Spleen (tissue), 11 donors: ENCODE measurements around the gene SPRR2E. TPM values are rescaled to one million over a fixed set of nuclear protein-coding genes. Genes with fewer than 3 reads are reported as not detected.
"Not testable (repeated sequence)": the region's sequence is repeated elsewhere in the genome, so short reads cannot be mapped to it uniquely, and the experiment has no call there.

Experiments
- DNase-seq: peaks from one replicate; pipeline ENCODE4 v3.0.0-alpha.2; 2020
- H3K27ac ChIP-seq, 8 donors: fragments of 200-600 bp; sonication (generic) in 7 of 8; 1 replicate in 4 of 8; 2 replicates in 4 of 8; pipeline versions ENCODE4 v1.5.0 to v1.8.0; 2016 to 2021; ENCODE audit warnings: inconsistent platforms in 4 of 8, mild to moderate bottlenecking in 4 of 8, moderate library complexity in 1 of 8
- H3K27me3 ChIP-seq, 7 donors: fragments of 200-600 bp; sonication (generic) in 6 of 7; replicated peaks in 1 of 7; 1 replicate in 4 of 7; 2 replicates in 3 of 7; pipeline versions ENCODE4 v1.5.0 to v1.8.0; 2016 to 2021; ENCODE audit warnings: inconsistent platforms in 3 of 7, mild to moderate bottlenecking in 1 of 7
- H3K36me3 ChIP-seq, 6 donors: fragments of 200-600 bp; sonication (generic) in 5 of 6; 1 replicate in 4 of 6; 2 replicates in 2 of 6; pipeline versions ENCODE4 v1.5.0 to v1.8.0; 2016 to 2021; ENCODE audit warnings: inconsistent platforms in 2 of 6
- H3K4me1 ChIP-seq, 6 donors: fragments of 200-600 bp; sonication (generic) in 5 of 6; 1 replicate in 3 of 6; 2 replicates in 3 of 6; pipeline versions ENCODE4 v1.5.0 to v1.8.0; 2016 to 2021; ENCODE audit warnings: inconsistent platforms in 3 of 6
- H3K4me3 ChIP-seq, 8 donors: fragments of 200-600 bp; sonication (generic) in 7 of 8; 1 replicate in 4 of 8; 2 replicates in 4 of 8; pipeline versions ENCODE4 v1.5.0 to v1.8.0; 2016 to 2021; ENCODE audit warnings: inconsistent platforms in 4 of 8, mild to moderate bottlenecking in 4 of 8, moderate library complexity in 2 of 8
- H3K9me3 ChIP-seq, 8 donors: fragments of 200-600 bp; sonication (generic) in 7 of 8; 1 replicate in 4 of 8; 2 replicates in 4 of 8; pipeline versions ENCODE4 v1.5.0 to v1.8.0; 2016 to 2021; ENCODE audit warnings: inconsistent platforms in 4 of 8
- CTCF ChIP-seq, 11 experiments: fragments of 200-600 bp in 7 of 11; fragments of 450-650 bp in 4 of 11; sonication (generic) in 4 of 11; IDR thresholded peaks in 8 of 11; conservative IDR thresholded peaks in 3 of 11; 1 replicate in 7 of 11; 2 replicates in 4 of 11; pipeline versions ENCODE4 v1.4.0 to v1.8.0; 2016 to 2021; ENCODE audit warnings: antibody characterized with exemption in 11 of 11, inconsistent platforms in 4 of 11, mild to moderate bottlenecking in 1 of 11
- POLR2A ChIP-seq, 3 donors: fragments of 450-650 bp; IDR thresholded peaks; one replicate each; pipeline ENCODE4 v1.5.1; 2017; ENCODE audit warnings: antibody characterized with exemption in 3 of 3, mild to moderate bottlenecking in 1 of 3
- POLR2AphosphoS5 ChIP-seq, 3 donors: sonication (generic); formaldehyde crosslinking; IDR thresholded peaks; one replicate each; pipeline ENCODE4 v1.5.1; 2017; ENCODE audit warnings: antibody characterized with exemption in 3 of 3
- WGBS, 5 donors: extraction: QIAGEN DNeasy Blood & Tissue Kit in 3 of 5; methylation state at CpG; one replicate each; pipeline versions ENCODE4 v1.1.5 to v1.1.7; 2013 to 2018; 5-methylcytosine and 5-hydroxymethylcytosine counted together
- intact Hi-C: fragments of 100-400 bp; cut with DNase I; formaldehyde crosslinking; loops from one replicate; pipeline ENCODE4 v1.15.0; 2023; ENCODE audit warnings: low total_unique reads
- polyA plus RNA-seq, 3 donors: library from polyadenylated mRNA; stranded (reverse); fragments of 200-250 nt; gene quantifications; one replicate each; pipeline ENCODE4 v1.2.1, GENCODE V29; 2013
- total RNA-seq, 7 donors: library from RNA; depleted of rRNA in 3 of 7; stranded (reverse); fragments of >200 nt in 3 of 7; fragmentation: NEBNext Ultra II Directional in 4 of 7; extraction: Animal tissue kit (Norgen Biotek cat#: 25700) in 4 of 7; gene quantifications; one replicate each; pipeline versions ENCODE4 v1.1.0 to v1.2.1, GENCODE V29; 2016 to 2021
- donor health status: healthy with polysubstance abuse.
- donor health status: DM: no; HTN: no; CAD: no; lungs with moderate emphysema.
- donor health status: DM: no; HTN: no; CAD: no.
- donor health status: Bipolar disorder and iron deficiency.
- donor health status: healthy.
- donor health status: DM: no; HTN: no; CAD: no.
- donor health status: DM: yes; HTN: yes; CAD: no.

The SPRR2E gene
- total and polyA plus RNA-seq, 10 donors = 0.45 TPM; not detected in 9

GRCh38 chr1:153122831-153123421 lies 28.6 kb upstream of the SPRR2E start:
- intact Hi-C loops = no loop called here

GRCh38 chr1:153120945-153121344 lies 26.6 kb upstream of the SPRR2E start:
- H3K27me3 ChIP-seq = peaks cover 0 to 20% (median 0%) of the 10 kb centered on the region in 7 donors
- intact Hi-C loops = no loop called here
- no peaks in the 10 kb centered on the region for H3K36me3 ChIP-seq
- no peaks in the 10 kb centered on the region for H3K4me1 ChIP-seq
- H3K9me3 ChIP-seq = peaks cover 2 to 34% (median 17%) of the 10 kb centered on the region in 8 donors
- no peak for DNase-seq
- H3K4me3 ChIP-seq = no peak overlapping the region
- TF ChIP-seq CTCF (IDR thresholded peaks at IDR 0.05 in 8 of 11, conservative IDR thresholded peaks at IDR 0.05 in 3 of 11) (no peak), POLR2AphosphoS5 (IDR thresholded peaks at IDR 0.05) (no peak), POLR2A (IDR thresholded peaks at IDR 0.05) (no peak)
- no peak overlapping the region for H3K27ac ChIP-seq

More at GRCh38 chr1:153122831-153123421, 28.6 kb upstream of the SPRR2E start:
- Histone ChIP-seq H3K36me3 (no peaks in the 10 kb centered on the region), H3K4me1 (no peaks in the 10 kb centered on the region), H3K27ac (no peak overlapping the region), H3K9me3 (peaks cover 4 to 38% (median 18%) of the 10 kb centered on the region in 8 donors), H3K27me3 (peaks cover 0 to 10% (median 0%) of the 10 kb centered on the region in 7 donors), H3K4me3 (no peak overlapping the region)
- 49 to 62% (median 54%) methylated on average over 3 of the region's 3 CpGs for WGBS, 5 donors
- DNase-seq = no peak
- TF ChIP-seq POLR2AphosphoS5 (IDR thresholded peaks at IDR 0.05) = no peak
- no peak for TF ChIP-seq CTCF (IDR thresholded peaks at IDR 0.05 in 8 of 11, conservative IDR thresholded peaks at IDR 0.05 in 3 of 11)
- no peak for TF ChIP-seq POLR2A (IDR thresholded peaks at IDR 0.05)

- Histone ChIP-seq H3K4me3 (no peak overlapping the region), H3K27me3 (peaks cover 0 to 27% (median 0%) of the 10 kb centered on the region in 7 donors), H3K36me3 (no peaks in the 10 kb centered on the region), H3K4me1 (no peaks in the 10 kb centered on the region), H3K27ac (no peak overlapping the region), H3K9me3 (peaks cover 0 to 20% (median 3%) of the 10 kb centered on the region in 8 donors)
- intact Hi-C loops = no loop called here
- DNase-seq = no peak
- WGBS, 5 donors = 51 to 70% (median 56%) methylated on average over 3 of the region's 3 CpGs
- no peak for TF ChIP-seq POLR2AphosphoS5 (IDR thresholded peaks at IDR 0.05)
- no peak for TF ChIP-seq POLR2A (IDR thresholded peaks at IDR 0.05)
- no peak for TF ChIP-seq CTCF (IDR thresholded peaks at IDR 0.05 in 8 of 11, conservative IDR thresholded peaks at IDR 0.05 in 3 of 11)
These were observed 25.2 kb upstream of the SPRR2E start for GRCh38 chr1:153119491-153119971.

GRCh38 chr1:153115264-153115663 lies 20.9 kb upstream of the SPRR2E start:
- H3K36me3 ChIP-seq, H3K4me1 ChIP-seq, DNase-seq, H3K9me3 ChIP-seq, H3K4me3 ChIP-seq, H3K27ac ChIP-seq, intact Hi-C loops: not testable (repeated sequence)
- peaks cover 0 to 27% (median 0%) of the 10 kb centered on the region in 7 donors for H3K27me3 ChIP-seq
